HG03095 (cell line): Measurements from ENCODE around the gene B3GNT9.

ENCODE experiments used
- ATAC-seq: cut with Tn5 transposase; IDR thresholded peaks from one replicate; pipeline ENCODE4 v1.9.1; 2021; ENCODE audit warnings: moderate library complexity; ENCODE audit not compliant: unreplicated experiment

B3GNT9 gene, protein sequence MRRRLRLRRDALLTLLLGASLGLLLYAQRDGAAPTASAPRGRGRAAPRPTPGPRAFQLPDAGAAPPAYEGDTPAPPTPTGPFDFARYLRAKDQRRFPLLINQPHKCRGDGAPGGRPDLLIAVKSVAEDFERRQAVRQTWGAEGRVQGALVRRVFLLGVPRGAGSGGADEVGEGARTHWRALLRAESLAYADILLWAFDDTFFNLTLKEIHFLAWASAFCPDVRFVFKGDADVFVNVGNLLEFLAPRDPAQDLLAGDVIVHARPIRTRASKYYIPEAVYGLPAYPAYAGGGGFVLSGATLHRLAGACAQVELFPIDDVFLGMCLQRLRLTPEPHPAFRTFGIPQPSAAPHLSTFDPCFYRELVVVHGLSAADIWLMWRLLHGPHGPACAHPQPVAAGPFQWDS

DNA sequence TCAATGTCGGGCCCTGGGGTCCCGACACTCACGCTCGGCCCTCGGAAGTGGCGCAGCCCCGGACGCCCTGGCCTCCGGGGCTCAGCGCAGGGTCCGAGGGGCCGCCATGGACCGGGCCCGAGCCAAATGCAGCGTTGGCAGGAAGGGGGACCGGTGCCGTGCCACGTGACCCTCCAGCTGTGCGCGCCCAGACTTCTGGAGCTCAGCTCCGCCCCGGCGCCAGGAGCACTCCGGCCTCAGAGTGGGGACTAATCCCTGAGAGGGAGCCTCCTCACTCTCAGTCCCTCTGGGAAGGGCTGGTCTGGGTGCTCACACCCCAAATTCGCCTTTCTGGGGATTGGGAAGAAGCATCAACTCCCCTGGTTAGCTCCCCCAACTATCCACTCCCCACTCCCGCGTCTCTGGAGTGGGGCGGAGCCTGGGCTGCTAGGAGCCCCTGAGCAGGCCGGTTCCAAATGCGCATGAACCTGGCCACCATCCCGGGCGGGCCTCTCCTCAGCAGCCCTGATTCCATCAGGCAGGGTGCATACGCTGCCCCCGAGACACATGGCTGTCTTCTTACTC, at the start of gene B3GNT9:
Gene B3GNT9, minus strand, starts transcription at position 166 of the 564 bp plus-strand sequence. CDS start 513 bp downstream, outside the sequence.
- ATAC-seq, result no peak

DNA sequence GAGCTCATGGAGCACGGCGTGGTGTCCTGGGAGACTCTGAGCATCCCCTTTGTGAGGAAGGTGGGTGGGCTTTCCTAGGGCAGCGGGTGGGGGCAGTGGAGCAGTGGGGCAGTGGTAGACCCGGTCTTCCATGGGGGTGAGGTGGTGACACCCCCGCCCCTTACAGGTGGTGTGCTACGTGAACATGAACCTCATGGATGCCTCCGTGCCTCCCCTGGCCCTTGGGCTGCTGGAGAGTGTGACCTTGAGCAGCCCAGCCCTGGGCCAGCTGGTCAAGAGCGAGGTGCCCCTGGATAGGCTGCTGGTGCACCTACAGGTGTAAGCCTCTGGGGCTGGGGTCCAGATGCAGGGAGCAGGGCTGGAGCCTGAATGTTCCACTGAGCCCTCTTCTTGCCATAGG, 49.7 kb upstream of the B3GNT9 start:
- no peak for ATAC-seq

DNA sequence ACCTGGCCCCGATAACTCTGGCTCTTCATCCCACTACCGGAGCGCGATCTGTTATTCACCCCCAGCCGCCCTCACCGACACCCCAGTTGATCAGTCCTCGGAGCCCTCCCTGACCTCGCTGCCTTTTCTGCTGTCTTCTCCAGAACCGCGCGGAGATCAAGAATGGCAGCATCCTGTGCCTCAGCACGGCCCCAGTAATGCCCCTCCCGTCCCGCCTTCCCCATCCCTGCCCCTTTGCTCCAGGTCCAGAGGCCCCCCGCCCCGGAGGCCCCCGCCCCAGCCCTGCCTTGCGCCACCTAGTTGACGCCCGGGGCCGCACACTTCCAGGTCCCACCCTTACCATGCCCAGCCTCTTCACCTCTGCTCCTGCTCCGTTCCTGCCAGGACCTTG, 49.0 kb upstream of the B3GNT9 start:
- no peak for ATAC-seq

DNA sequence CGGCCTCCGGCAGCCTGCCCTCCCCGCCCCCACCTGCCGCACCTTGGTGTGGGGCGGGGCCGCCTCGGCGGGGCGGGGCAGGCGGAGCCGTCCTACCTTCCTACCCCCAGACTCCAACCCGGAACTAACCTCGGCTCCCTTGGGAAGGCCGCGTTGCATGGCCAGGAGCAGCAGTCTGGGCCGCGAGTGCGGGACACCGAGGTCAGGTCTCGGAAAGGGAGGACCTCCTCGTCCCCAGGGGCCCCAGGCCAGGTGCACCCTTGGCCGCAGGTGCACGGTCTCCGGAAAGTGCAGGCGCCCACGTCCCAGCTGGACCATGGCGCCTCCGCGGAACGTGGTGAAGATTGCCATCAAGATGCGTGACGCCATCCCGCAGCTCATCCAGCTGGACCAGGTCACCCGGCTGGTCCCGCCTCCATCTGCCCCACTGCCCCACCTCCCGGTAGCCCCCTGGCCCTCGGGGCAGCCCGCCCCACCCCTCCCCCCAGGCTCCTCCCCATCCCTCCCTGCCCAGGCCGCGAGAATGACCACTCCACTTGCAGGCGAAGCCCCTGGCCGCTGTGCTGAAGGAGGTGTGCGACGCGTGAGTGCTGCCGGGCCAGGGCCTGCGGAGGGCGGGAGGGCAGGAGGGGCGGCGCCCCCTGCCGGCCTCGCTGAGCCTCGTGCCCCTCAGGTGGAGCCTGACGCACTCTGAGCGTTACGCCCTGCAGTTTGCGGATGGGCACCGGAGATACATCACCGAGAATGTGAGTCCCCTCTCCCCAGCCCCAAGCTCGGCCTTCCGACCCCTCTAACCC, 48.4 kb upstream of the B3GNT9 start, which contains the start of gene ELMO3:
Gene ELMO3, plus strand, starts transcription at position 121 of the 797 bp plus-strand sequence. Its CDS starts 196 bp downstream, at position 317.
- no peak for ATAC-seq

DNA sequence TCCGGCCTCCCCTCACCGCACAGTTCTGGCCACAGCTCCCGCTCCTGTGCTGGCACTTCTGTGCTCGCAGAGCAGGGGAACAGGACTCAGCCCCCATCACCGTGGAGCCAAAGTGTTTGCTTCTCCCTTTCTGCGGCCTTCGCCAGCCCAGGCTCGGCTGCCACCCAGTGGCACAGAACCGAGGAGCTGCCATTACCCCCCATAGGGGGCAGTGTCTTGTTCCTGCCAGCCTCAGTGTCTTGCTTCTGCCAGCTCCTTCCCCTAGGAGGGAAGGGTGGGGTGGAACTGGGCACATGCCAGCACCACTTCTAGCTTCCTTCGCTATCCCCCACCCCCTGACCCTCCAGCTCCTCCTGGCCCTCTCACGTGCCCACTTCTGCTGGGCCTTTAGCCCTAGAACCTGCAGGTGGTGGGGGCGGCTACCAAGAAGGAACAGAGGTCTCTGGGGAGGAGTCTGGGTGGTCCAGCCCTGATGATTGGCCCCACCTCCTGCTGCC, 47.5 kb upstream of the B3GNT9 start:
- ATAC-seq, result no peak

DNA sequence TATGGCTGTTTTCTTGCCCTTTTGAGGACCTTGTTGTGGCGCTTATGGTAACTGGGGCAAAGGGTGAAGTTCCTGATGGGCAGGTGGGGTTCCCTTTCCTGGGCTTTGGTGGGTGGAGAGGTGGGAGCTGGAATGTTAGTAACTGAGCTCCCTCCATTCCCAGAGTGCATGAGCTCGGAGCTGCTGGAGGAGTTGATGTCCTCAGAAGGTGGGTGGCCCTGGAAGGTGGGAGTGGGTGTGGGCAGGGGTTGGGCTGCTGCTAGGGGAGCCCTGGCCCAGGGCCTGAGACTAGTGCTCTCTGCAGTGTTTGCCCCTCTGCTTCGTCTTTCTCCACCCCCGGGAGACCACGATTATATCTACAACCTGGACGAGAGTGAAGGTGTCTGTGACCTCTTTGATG, 46.9 kb upstream of the B3GNT9 start:
- ATAC-seq, result no peak

DNA sequence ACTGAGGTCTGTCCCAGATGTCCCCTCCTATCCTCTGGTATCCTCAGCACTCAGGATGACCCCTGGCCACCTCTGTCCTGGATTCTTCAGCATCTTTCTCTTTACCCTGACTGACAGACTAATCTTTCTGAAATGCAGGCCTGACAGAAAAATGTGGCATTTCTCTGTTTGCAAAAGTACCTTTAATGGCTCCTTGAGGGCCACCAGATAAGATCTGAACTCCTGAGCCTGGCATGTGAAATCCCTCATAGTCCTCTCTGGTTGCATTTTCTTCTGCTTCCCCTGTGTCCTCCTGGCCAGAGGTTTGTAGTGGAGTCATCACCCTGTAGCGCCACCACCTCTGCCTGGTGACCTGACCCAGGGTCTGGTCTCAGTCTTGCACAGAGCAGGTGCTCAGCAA, 46.1 kb upstream of the B3GNT9 start:
- no peak for ATAC-seq

DNA sequence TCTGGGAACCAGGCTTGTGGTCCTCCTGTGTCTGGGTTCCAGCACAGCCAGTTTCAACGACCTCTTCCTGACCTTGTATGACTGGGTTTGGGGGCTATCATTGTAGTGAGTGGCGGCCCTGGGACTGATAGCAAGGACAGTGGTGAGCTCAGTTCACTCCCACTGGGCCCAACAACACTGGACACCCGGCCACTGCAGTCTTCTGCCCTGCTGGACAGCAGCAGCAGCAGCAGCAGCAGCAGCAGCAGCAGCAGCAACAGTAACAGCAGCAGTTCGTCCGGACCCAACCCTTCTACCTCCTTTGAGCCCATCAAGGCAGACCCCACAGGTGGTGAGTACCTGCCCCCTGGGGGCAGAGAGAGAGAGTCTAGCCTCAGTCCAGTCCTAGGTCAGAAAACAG, 44.9 kb upstream of the B3GNT9 start:
- no peak for ATAC-seq

DNA sequence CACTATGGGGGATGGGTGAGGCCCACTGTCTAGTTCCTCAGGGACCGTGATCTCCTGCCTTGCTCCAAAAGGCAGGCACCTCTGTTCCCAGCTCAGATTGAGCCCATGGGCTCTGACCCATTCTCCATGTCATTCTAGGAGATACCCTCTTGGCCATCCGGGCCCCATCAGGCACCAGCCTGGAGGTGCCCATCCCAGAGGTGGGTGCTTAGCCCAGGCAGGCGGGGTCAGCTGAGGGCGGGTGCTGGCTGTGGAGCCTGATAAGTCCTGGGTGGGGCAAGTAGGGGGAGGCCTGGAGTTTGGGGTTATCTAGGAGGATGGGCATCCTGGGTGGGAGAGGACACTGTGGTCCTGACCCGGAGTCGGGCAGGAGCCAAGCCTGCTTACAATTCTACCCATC, 43.5 kb upstream of the B3GNT9 start:
- no peak for ATAC-seq

DNA sequence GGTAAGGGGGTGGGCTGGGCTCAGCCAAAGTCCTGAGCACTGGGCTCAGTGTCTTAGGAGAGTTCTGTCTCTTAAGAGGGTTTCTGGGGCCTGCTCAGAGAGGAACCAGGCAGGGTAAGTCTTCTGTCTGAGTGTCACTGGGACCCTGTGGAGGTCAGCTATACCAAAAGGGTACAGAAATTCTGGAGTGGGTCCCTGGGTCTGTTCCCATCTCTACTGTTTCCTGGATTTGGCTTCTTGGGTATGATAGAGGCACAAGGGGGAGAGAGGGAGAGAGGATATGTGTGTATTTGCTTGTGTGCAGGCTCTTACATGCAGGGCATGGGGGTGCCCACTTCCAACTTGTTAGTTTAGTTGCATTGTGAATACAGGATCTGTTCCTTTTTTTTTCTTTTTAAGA, 42.7 kb upstream of the B3GNT9 start:
- no peak for ATAC-seq

DNA sequence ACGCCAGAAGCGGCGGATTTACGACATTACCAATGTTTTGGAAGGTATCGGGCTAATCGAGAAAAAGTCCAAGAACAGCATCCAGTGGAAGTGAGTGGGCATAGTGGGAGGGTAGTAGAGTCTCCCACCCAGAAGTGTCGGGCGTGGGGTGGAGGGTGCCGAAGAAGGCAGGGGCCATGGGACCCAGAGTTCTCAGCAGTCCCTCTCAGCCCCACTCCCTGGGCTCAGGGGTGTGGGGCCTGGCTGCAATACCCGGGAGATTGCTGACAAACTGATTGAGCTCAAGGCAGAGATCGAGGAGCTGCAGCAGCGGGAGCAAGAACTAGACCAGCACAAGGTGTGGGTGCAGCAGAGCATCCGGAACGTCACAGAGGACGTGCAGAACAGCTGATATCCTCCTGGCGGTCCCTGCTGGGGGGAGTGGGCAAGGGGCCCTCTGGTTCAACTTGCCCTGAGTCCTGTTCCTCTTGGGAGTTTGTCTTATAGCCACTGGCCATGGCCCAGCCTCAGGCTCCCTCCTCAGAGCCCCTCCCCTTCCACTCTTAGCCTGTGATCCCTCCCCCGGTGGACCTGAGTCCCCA, 42.1 kb upstream of the B3GNT9 start:
- no peak for ATAC-seq

DNA sequence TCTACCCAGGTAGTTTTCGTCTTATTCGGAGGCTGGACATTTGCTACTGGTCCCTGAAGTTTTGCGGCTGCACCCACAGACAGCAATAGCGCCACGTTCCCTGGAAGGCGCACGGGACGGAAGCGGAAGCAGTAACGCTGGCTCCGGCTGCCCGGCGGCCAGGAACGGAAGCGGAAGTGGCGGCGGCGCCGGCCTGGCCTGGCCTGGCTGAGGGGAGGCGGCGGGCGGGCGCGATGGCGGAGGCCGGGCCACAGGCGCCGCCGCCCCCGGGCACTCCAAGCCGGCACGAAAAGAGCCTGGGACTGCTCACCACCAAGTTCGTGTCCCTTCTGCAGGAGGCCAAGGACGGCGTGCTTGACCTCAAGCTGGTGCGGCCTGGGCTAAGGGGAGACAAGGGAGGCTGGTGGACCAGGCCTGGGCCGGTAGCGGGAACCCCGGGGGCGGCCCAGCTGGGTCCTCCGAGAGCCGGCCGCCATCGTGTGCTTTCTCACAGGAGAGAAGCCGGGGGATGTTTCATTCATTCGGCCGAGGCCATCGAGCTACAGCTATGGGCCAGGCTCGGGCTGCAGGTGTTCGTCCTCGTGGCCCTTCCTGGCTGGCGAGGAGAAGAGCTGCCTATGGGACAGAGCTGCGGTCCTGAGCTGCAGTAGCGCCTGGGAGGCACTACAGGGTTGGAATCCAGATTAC, 41.3 kb upstream of the B3GNT9 start, which contains the start of gene E2F4:
Gene E2F4, plus strand, starts transcription at position 161 of the 687 bp plus-strand sequence. Its CDS starts 73 bp downstream, at position 234.
- peak; percentile 78 for ATAC-seq

DNA sequence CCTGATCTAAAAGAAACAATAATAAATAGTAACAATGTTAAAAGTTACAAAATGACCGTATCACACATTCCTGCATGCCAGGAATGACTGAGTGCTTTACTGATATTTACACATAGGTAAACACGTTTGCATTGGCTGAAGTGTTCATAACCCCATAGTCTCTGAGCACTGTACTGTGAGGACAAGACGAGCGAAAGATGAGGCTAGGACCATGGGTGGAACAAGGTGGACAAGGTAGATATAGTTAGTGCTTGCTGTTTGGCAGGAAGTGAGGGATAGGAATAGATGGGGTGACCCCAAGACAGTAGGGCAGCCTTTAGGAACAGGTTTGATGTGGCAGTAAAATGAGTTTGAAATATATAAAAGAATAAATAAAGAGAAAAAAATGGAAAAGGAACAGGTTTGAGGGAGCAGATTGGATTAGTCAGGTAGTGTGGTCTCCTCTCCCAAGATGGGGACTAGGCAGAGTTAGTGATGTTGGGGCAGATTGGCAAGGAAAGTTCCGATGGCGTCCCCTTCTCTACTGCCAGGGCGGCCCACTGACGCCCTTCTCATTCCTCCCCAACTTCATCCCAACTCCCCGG, 40.7 kb upstream of the B3GNT9 start:
- ATAC-seq, result no peak

DNA sequence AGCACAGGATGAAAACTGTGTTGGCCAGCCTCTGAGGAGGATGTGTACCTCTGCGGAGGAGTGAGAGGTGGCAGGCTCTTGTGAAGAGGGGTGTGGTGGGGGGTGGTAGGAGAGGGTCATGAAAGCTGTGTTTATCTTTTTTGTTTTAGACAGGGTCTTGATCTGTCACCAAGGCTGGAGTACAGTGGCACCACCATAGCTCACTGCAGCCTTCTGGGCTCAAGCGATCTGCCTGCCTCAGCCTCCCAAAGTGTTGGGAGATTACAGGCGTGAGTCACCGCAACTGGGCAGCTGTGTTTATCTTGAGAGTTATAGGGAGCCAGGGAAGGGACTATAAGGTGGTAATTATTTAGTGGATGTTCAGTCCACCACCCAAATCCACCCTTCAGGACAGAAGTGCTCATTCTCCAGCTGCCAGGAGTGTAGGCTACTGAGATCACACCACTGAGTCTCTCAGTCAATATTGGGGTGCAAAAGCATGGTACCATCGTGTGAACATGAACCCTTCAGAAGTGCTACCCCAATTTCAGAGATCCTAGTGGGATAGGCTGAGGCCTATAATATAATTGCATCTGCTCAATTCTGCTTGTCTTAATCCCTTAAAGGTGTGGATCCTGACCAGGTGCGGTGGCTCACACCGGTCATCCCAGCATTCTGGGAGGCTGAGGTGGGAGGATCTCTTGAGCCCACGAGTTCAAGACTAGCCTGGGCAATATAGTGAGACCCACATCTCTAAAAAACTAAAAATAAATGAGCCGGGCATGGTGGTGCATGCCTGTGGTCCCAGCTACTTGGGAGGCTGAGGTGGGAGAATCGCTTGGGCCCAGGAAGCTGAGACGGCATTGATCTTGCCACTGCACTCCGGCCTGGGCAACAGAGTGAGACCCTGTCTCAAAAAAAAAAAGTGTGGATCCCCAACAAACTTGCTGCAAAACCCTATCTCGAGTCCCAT, 39.9 kb upstream of the B3GNT9 start:
- no peak for ATAC-seq

DNA sequence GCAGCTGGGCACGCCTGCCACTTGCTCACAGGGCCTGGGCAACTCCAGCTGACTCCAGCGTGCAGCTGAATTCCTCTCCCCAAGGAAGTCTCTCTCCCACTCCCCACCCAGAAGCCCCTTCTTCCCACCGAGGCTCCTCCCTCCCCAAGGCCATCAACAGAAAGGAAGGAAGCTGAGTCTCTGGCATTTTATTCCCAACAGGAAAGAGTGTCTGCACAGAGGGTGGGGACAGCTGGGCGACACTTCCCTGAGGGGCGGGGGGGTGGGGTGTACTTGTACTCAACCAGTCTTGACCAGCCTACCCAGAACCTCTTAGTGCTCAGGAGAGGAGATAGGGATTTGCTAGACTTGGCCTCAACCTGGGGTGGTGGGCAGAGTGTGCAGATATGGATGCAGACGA, 39.2 kb upstream of the B3GNT9 start, which contains the start of gene EXOC3L1:
Gene EXOC3L1, minus strand, starts transcription at position 96 of the 400 bp plus-strand sequence. CDS start 460 bp downstream, outside the sequence.
- ATAC-seq, result no peak

DNA sequence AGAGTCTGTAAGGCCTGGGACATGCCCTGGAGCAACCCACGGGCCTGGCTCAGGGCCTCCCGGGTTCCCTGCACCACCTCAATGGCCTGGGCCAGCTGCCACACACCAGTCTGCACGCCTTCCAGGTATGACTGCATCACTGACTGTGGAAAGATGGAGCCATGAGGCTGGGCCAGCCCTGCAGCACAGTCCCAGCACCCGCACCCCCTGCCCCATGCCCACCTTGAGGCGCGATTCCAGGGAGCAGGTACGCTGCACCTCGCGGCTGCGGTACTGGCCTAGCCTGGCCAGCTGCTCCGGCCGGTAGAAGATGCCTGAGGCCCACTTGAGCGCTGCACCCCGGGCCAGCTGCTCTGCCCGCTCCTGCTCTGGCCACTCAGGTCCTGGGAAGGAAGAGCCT, 38.0 kb upstream of the B3GNT9 start:
- no peak for ATAC-seq

DNA sequence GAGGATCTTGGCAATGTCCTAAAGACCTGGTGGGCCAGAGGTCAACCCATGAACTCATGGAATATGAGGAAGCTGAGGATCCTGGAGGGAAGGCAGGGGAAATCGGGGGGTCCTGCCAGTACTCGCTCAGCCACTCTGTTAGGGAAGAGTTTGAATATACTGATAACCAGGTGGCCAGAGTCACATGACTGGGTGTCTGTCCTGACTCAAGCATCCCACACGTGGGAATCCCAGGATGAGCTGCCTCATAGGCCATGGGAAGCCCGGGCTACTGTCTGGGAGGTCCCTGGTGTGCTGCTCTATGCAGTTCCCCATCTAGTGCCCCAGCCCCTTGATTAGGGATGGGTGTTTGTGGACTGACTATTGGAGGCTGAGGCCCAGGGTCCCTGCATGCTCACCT, 37.5 kb upstream of the B3GNT9 start:
- ATAC-seq, result no peak

DNA sequence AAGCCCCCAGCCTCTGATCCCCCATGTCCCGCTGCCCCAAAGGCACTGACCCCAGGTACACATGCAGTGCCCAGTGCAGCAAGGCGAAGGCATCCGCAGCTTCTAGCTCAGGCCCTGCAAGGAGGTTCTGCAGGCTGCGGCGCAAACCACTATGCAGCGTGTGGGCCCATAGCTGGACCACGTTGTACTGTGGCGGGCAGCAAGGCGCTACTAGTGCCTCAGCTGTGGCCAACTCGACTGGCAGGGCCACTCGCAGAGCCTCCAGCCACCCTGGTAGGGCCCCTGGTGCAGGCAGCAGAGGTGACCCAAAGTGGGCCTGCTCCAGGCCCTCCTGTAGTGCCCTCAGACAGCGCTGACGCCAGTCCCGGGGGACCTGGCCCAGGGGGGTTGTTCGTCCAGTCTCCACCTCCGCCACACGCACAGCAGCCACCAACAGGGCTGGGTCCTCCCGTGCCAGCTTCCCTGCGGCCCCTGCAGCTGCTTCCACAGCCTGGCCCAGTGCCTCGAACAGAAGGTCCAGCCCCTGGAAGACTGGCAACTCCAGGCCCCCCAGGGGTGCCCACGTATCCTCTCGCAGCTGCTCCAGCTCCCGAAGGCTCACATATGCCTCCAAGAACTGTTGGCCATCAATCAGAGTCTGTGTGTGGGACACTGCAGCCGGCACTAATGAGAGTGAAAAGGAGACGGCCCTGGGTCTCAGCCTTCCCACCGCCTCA, 36.5 kb upstream of the B3GNT9 start:
- no peak for ATAC-seq
